DOHH2 (cell line): Measurements from ENCODE around the gene KIF1A.
"Not testable (repeated sequence)": the region's sequence is repeated elsewhere in the genome, so short reads cannot be mapped to it uniquely, and the experiment has no call there.

ENCODE experiments used
- CTCF ChIP-seq: fragments of 200-600 bp; sonication (generic); IDR thresholded peaks from one replicate; pipeline ENCODE4 v1.5.1; 2014; ENCODE audit warnings: antibody characterized with exemption, mild to moderate bottlenecking, low read depth, low read length; ENCODE audit not compliant: poor library complexity, severe bottlenecking
- EZH2phosphoT487 ChIP-seq: fragments of 200-600 bp; sonication (generic); IDR thresholded peaks from 2 replicates; pipeline ENCODE4 v1.6.1; 2017; ENCODE audit warnings: borderline replicate concordance, mild to moderate bottlenecking, antibody characterized with exemption, low read length, moderate library complexity, mixed read lengths

- not testable (repeated sequence) for TF ChIP-seq EZH2phosphoT487, CTCF
These were observed 121.0 kb downstream of the KIF1A start for GRCh38 chr2:240698852-240699561.
